AML-193 (cell line): ENCODE measurements around the gene SLC39A11.
"Not testable (repeated sequence)": the region's sequence is repeated elsewhere in the genome, so short reads cannot be mapped to it uniquely, and the experiment has no call there.

Experiments used
- DNase-seq, 2 experiments: peaks; one replicate each; lab custom pipeline; 2025; lab: John Stamatoyannopoulos, UW

SLC39A11 gene

GRCh38 chr17:73007407-73007806 lies 85.1 kb downstream of the SLC39A11 start:
- DNase-seq, result no peak

DNA sequence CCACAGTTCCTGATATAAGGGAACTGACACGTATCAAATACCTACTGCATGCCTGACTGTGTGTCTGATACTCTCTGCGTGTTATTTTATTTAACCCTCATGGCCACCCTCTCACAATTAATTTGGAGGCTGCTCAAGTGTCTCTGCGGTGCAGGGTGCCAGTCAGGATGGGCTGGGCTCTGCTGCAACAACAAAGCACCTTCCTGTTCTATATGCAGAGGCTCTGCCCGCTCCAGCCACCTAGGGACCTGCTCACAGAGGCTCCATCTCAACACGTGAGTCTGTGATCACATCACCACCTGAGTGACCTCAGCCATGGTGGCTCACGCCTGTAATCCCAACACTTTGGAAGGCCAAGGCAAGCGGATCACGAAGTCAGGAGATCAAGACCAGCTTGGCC lies 87.1 kb downstream of the SLC39A11 start:
- DNase-seq, result no peak

GRCh38 chr17:73003487-73003886 lies 89.0 kb downstream of the SLC39A11 start:
- DNase-seq, result no peak

DNA sequence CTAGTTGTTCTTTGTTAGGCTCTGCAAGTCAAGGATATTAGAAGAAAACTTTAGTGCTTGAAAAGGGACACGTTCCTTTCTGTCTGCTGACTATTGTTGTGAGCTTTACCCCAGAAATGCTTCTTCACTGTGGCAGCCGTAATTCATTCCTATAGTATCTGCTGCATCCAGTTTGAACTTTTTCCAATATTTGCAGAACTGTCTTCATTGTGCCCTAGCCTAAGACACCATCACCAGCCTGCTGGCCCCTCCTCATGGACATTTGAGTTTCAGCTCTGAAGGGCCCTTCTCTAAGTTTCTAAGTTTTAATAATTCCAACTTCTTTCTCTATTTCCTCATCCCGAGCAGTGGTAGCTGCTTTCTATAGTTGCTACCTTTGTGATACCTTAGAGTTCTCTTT lies 91.7 kb downstream of the SLC39A11 start:
- no peak for DNase-seq

GRCh38 chr17:72999474-72999873 lies 93.0 kb downstream of the SLC39A11 start:
- DNase-seq, result not testable (repeated sequence)

DNA sequence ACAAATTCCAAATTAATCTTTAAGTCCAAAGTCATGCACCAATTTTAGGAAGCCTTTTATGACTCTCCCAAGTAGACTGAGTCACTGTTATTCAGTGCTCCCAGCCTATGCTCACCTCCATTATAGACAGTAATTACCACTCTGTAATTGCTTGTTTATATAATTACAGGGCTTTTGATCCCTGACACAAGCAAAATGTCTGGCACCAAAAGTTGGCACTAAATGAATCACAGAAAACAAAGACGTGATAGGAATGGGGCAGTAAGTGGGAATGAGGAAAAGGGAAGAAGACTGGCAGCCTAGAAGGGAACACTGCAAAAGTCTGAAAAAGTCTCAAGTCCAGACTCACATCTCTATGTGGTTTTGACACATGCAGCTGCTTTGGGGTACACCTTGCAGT lies 94.1 kb downstream of the SLC39A11 start:
- DNase-seq, result no peak

DNA sequence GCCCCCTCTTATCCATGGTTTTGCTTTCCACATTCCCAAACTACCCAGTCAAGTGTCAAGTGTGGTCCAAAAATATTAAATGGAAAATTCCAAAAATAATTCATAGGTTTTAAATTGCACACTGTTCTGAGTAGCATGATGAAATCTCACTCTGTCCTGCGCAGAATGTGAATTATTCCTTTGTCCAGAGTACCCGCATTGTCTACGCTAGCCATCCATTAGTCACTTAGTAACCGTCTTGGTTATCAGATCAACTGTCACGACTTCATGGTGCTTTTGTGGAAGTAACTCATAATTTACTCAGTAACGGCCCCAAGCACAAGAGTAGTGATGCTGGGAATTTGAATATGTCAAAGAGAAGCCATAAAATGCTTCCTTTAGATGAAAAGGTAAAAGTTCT lies 94.9 kb downstream of the SLC39A11 start:
- DNase-seq, result no peak

- DNase-seq, result no peak
These were observed 95.7 kb downstream of the SLC39A11 start for GRCh38 chr17:72996791-72997190.

DNA sequence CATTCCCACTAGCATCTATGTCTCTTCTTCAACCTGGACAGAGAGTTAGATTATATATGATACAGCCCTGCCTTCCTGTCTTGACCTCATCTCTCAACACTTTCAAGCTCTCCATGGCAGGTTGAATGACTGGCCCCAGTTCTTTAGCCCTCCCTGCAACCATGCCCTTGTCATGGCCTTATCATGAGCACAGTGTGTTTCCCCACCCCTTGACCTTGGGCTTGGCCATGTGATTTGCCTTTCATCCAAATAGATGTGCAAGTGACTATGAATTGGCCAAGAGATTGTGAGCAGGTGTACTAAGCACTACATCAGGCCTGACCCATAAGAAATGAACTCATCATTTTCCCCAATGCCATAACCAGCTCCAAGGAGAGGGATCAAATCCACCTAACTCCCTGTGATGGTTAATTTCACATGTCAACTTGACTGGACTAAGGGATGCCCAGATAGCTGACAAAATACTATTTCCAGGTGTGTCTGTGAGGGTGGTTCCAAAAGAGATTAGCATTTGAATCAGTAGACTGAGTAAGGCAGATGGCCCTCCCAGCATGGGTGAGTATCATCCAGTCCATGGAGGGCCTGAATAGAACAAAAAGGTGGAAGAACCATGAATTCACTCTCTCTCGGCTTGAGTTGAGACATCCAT lies 97.4 kb downstream of the SLC39A11 start:
- no peak for DNase-seq

GRCh38 chr17:72992783-72993467 lies 99.6 kb downstream of the SLC39A11 start:
- not testable (repeated sequence) for DNase-seq

DNA sequence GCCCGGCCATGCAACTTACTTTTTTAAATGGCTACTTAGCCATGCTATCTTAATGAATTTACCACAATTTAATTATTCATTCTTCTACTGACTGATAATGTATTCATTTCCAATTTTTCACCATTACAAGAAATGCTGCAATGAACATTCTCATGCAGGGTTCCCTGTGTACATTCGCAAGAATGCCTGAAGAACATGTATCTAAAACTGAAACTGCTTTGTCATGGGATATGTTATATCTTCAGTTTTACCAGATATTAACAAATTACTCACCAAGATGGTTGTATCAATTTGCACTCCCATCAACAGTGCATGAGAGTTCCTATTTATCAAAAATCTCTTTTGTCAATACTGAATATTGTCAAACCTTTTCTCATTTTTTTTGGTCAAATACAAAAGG lies 100.8 kb downstream of the SLC39A11 start:
- DNase-seq, result no peak

DNA sequence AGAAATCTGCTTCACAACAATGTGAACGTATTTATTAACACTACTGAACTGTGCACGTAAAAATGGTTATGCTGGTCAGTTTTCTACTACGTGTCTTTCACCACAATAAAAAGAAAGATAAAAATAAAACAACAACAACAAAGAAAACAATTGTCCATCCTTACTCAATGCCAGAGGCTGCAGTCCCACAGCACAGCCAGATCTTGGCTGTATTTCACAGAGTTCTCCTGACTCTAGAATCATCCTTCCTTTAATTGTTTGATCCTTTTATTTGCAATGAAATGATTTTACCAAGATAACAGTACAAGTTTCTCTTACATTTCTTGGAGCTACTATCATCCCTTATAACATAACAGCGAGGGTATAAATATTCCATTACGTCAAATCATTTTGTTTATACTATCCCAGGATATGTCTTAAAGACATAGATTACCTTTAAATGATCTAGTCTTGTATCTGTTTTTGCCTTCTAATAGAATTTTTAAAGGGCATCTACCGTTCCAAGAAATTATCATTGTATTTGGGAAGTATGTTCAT lies 103.3 kb downstream of the SLC39A11 start:
- no peak for DNase-seq

DNA sequence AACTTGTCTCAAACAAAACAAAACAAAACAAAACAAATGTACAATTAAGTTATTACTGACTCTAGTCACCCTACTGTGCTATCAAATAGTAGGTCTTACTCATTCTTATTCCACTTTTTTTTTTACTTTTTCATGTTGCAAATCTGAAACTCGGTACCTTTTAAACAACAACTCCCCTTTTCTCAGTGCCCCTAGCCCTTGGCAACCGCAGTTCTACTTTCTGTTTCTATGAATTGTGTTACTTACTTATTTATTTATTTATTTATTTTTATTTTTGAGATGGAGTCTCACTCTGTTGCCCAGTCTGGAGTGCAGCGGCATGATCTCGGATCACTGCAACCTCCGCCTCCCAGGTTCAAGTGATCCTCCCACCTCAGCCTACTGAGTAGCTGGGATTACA lies 104.0 kb downstream of the SLC39A11 start:
- no peak for DNase-seq

- DNase-seq, result no peak
These were observed 105.3 kb downstream of the SLC39A11 start for GRCh38 chr17:72987166-72987565.

DNA sequence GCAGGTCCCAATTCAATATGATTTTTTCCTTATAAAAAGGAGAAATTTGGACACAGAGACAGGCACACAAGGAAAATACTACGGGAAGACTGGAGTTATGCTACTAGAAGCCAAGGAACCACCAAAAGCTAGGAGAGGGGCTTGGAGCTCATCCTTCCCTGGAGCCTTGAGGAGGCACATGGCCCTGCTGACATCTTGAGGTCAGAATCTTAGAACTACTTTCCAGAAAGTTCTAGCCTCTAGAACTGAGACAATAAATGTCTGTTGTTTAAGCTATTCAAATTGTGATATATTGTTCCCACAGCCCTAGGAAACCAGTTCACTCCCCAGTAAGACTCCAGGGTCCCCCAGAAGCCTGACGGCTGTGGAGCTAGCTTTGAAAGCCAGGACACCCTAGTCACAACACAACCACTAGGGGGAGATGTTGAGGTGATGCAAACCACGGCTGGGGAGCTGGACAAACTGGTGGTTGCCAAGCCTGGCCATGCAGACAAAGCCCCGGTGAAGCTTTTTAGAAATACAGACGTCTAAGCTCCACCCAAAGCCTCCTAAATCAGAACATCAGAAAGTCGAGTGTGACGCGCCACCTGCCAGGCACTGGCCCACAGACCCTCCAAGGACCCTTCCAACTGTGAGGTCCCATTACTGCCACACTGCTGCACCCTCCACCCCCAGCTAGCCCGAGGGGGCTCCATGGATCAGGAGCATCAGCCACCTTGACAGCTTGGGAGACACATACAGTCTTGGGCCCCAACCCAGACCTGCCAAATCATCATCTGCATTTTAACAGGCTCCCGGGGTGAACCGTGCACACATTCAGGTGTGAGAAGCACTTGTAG lies 106.4 kb downstream of the SLC39A11 start:
- peak; percentile 89 to 91 for DNase-seq

- DNase-seq, result no peak
These were observed 107.6 kb downstream of the SLC39A11 start for GRCh38 chr17:72984926-72985325.

DNA sequence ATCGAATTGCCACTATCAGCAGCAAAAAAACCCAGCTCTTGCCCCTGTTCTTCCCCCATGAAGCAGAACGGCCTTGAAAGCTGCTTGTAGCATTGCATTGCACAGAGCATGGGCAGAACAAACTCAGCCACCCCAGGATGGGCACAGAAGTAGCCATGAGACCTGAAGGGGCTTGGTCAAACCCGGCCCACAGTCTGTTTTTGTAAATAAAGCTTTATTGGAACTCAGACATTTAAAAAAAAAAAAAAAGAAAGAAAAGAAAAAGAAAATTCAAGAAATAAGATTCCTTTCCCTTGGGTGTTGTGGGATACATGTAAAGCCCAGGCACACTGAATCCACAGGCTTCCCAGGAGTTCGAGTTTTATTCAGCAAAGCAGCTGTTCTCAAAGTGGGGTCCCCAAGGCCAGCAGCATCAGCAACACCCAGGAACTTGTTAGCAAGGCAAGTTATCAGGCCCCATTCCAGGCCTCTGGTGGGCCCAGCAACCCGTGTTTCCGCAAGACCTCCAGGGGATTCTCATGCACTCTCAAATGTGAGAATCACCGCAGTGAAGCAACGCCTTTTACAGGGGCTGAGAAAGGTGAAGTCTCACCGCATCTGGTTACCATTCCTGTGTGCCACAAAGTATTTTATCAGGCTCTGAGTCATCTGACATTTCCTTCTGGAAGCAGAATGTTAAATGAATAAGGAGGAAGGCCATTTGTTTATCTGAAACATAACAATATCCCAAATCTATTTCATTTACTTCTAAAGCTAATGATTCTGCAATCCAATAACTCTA lies 108.2 kb downstream of the SLC39A11 start:
- no peak for DNase-seq

- DNase-seq, result no peak
These were observed 109.8 kb downstream of the SLC39A11 start for GRCh38 chr17:72982680-72983079.

- DNase-seq, result no peak
These were observed 113.8 kb downstream of the SLC39A11 start for GRCh38 chr17:72978593-72979218.

DNA sequence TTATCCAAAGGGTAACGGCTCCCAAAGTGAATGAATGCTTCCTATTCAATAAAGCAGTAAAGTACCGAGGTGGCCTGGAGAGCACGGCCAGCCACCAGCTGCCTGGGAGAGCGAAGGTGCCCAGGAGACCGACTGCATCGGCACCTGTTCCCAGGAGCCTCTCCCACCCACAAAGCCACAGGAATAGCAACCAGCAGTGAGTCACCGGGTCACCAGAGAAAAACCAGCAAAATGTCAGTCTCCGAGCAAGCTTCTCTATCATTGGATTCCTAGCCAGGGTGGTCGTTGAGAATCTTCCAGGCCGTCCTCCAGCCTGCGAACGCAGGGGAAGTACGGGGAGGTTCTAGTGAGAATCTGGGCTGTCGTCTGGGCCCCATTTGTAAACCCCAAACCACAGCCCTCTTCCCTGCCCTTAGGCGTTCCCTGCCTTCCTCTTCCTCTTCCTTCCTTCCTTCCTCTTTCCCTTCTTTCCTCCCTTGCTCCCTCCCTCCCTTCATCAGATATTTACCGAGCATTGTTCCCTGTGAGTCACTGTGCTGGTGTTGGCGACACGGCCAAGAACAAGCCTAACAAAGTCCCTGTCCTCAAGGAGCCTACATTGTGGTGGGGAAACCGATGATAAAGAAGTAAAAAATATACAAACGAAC lies 114.6 kb downstream of the SLC39A11 start:
- no peak for DNase-seq
